BLaER1 (cell line): Measurements from ENCODE around the gene ARHGEF37.
A peak's percentile ranks its signal among the peaks of the same experiment; 100 is the strongest.

ENCODE experiments used
- H3K27ac ChIP-seq: shearing (Covaris generic); formaldehyde crosslinking; 2 replicates; pipeline ENCODE4 v1.8.1; 2022
- H3K27me3 ChIP-seq: shearing (Covaris generic); formaldehyde crosslinking; 2 replicates; pipeline ENCODE4 v1.8.1; 2022
- H3K36me3 ChIP-seq: shearing (Covaris generic); formaldehyde crosslinking; 2 replicates; pipeline ENCODE4 v1.8.1; 2022
- H3K4me1 ChIP-seq: shearing (Covaris generic); formaldehyde crosslinking; 2 replicates; pipeline ENCODE4 v1.8.1; 2022
- H3K4me2 ChIP-seq: shearing (Covaris generic); formaldehyde crosslinking; 2 replicates; pipeline ENCODE4 v1.8.1; 2022
- H3K4me3 ChIP-seq: shearing (Covaris generic); formaldehyde crosslinking; 2 replicates; pipeline ENCODE4 v1.8.1; 2022
- H3K9ac ChIP-seq: shearing (Covaris generic); formaldehyde crosslinking; 2 replicates; pipeline ENCODE4 v1.8.1; 2022
- H3K9me3 ChIP-seq: shearing (Covaris generic); formaldehyde crosslinking; 2 replicates; pipeline ENCODE4 v1.8.1; 2022
- H4K20me1 ChIP-seq: shearing (Covaris generic); formaldehyde crosslinking; 2 replicates; pipeline ENCODE4 v1.8.1; 2022
- Cebpa-rat ChIP-seq: shearing (Covaris generic); IDR thresholded peaks from 2 replicates; pipeline ENCODE4 v1.8.1; 2022

ARHGEF37 gene

GRCh38 chr5:149610589-149611255, 29.4 kb downstream of the ARHGEF37 start:
- Histone ChIP-seq H3K9me3 (no peaks in the 10 kb centered on the region), H3K27me3 (no peaks in the 10 kb centered on the region), H4K20me1 (no peaks in the 10 kb centered on the region), H3K4me3 (no peak overlapping the region), H3K9ac (no peak overlapping the region), H3K4me1 (peaks cover 20% of the 10 kb centered on the region), H3K27ac (no peak overlapping the region), H3K4me2 (no peak overlapping the region), H3K36me3 (no peaks in the 10 kb centered on the region)
- no peak for TF ChIP-seq Cebpa-rat

- Histone ChIP-seq H3K9ac (no peak overlapping the region), H3K4me3 (no peak overlapping the region), H3K36me3 (no peaks in the 10 kb centered on the region), H3K4me2 (no peak overlapping the region), H3K27me3 (no peaks in the 10 kb centered on the region), H3K9me3 (no peaks in the 10 kb centered on the region), H3K27ac (no peak overlapping the region), H3K4me1 (peaks cover 15% of the 10 kb centered on the region), H4K20me1 (no peaks in the 10 kb centered on the region)
- TF ChIP-seq Cebpa-rat = no peak
These were observed 30.0 kb downstream of the ARHGEF37 start for GRCh38 chr5:149611326-149611725.

GRCh38 chr5:149614034-149614907, 33.0 kb downstream of the ARHGEF37 start:
- H4K20me1 ChIP-seq = no peaks in the 10 kb centered on the region
- no peaks in the 10 kb centered on the region for H3K9me3 ChIP-seq
- H3K27me3 ChIP-seq = no peaks in the 10 kb centered on the region
- no peaks in the 10 kb centered on the region for H3K36me3 ChIP-seq
- H3K27ac ChIP-seq = no peak overlapping the region
- no peak for TF ChIP-seq Cebpa-rat
- H3K4me1 ChIP-seq = peaks cover 26% of the 10 kb centered on the region
- H3K9ac ChIP-seq = no peak overlapping the region
- no peak overlapping the region for H3K4me3 ChIP-seq
- H3K4me2 ChIP-seq = no peak overlapping the region

- no peaks in the 10 kb centered on the region for H3K36me3 ChIP-seq
- no peaks in the 10 kb centered on the region for H3K27me3 ChIP-seq
- H3K9me3 ChIP-seq = no peaks in the 10 kb centered on the region
- H3K4me2 ChIP-seq = no peak overlapping the region
- H3K4me3 ChIP-seq = no peak overlapping the region
- H3K27ac ChIP-seq = no peak overlapping the region
- no peak overlapping the region for H3K9ac ChIP-seq
- no peaks in the 10 kb centered on the region for H4K20me1 ChIP-seq
- TF ChIP-seq Cebpa-rat = no peak
- H3K4me1 ChIP-seq = peaks cover 26% of the 10 kb centered on the region
These were observed 34.7 kb downstream of the ARHGEF37 start for GRCh38 chr5:149615976-149616375.

GRCh38 chr5:149616727-149617285, 35.5 kb downstream of the ARHGEF37 start:
- H3K4me3 ChIP-seq = no peak overlapping the region
- no peak overlapping the region for H3K9ac ChIP-seq
- H3K27ac ChIP-seq = no peak overlapping the region
- no peaks in the 10 kb centered on the region for H4K20me1 ChIP-seq
- TF ChIP-seq Cebpa-rat = no peak
- H3K4me2 ChIP-seq = no peak overlapping the region
- no peaks in the 10 kb centered on the region for H3K27me3 ChIP-seq
- H3K4me1 ChIP-seq = peaks cover 21% of the 10 kb centered on the region
- H3K9me3 ChIP-seq = no peaks in the 10 kb centered on the region
- H3K36me3 ChIP-seq = no peaks in the 10 kb centered on the region

- Histone ChIP-seq H4K20me1 (no peaks in the 10 kb centered on the region), H3K27ac (0 out of 2 replicates have a peak overlapping the region, but pooled peaks have one; percentile 2), H3K36me3 (no peaks in the 10 kb centered on the region), H3K4me2 (peak overlapping the region; percentile 67), H3K9ac (no peak overlapping the region), H3K27me3 (no peaks in the 10 kb centered on the region), H3K4me3 (no peak overlapping the region), H3K9me3 (no peaks in the 10 kb centered on the region), H3K4me1 (peaks cover 21% of the 10 kb centered on the region)
- no peak for TF ChIP-seq Cebpa-rat
These were observed 36.5 kb downstream of the ARHGEF37 start for GRCh38 chr5:149617760-149618306.

- H3K4me2 ChIP-seq = peak overlapping the region; percentile 67
- H3K4me1 ChIP-seq = peaks cover 21% of the 10 kb centered on the region
- no peaks in the 10 kb centered on the region for H3K27me3 ChIP-seq
- no peak for TF ChIP-seq Cebpa-rat
- H3K9ac ChIP-seq = no peak overlapping the region
- no peaks in the 10 kb centered on the region for H3K36me3 ChIP-seq
- no peaks in the 10 kb centered on the region for H3K9me3 ChIP-seq
- no peaks in the 10 kb centered on the region for H4K20me1 ChIP-seq
- H3K4me3 ChIP-seq = no peak overlapping the region
- 0 out of 2 replicates have a peak overlapping the region, but pooled peaks have one; percentile 2 for H3K27ac ChIP-seq
These were observed 37.4 kb downstream of the ARHGEF37 start for GRCh38 chr5:149618581-149619248.

- H4K20me1 ChIP-seq = no peaks in the 10 kb centered on the region
- no peaks in the 10 kb centered on the region for H3K9me3 ChIP-seq
- no peak overlapping the region for H3K9ac ChIP-seq
- peaks cover 21% of the 10 kb centered on the region for H3K4me1 ChIP-seq
- no peaks in the 10 kb centered on the region for H3K36me3 ChIP-seq
- H3K27ac ChIP-seq = no peak overlapping the region
- no peak for TF ChIP-seq Cebpa-rat
- no peak overlapping the region for H3K4me3 ChIP-seq
- no peak overlapping the region for H3K4me2 ChIP-seq
- no peaks in the 10 kb centered on the region for H3K27me3 ChIP-seq
These were observed 40.3 kb downstream of the ARHGEF37 start for GRCh38 chr5:149621415-149622098.

GRCh38 chr5:149622466-149622865, 41.2 kb downstream of the ARHGEF37 start:
- Histone ChIP-seq H3K9ac (no peak overlapping the region), H4K20me1 (no peaks in the 10 kb centered on the region), H3K4me1 (peaks cover 18% of the 10 kb centered on the region), H3K4me2 (no peak overlapping the region), H3K27ac (no peak overlapping the region), H3K27me3 (no peaks in the 10 kb centered on the region), H3K9me3 (no peaks in the 10 kb centered on the region), H3K4me3 (no peak overlapping the region), H3K36me3 (no peaks in the 10 kb centered on the region)
- TF ChIP-seq Cebpa-rat = no peak
